SK-N-MC (cell line): Measurements from ENCODE around the gene SLC38A10.

Experiments
- EZH2 ChIP-seq: fragments of 200-600 bp; sonication (generic); IDR thresholded peaks from one replicate; pipeline ENCODE4 v1.6.1; 2017; ENCODE audit warnings: antibody characterized with exemption
- POLR2AphosphoS5 ChIP-seq: IDR thresholded peaks from 2 replicates; pipeline ENCODE4 v1.6.1; 2012; ENCODE audit warnings: mild to moderate bottlenecking, low read depth, low read length, borderline replicate concordance

- TF ChIP-seq POLR2AphosphoS5 (no peak), EZH2 (no peak)
Measured at GRCh38 chr17:81302861-81303333, 7.8 kb upstream of the SLC38A10 start.
